Chondrocyte (in vitro differentiated cells): ENCODE results near the gene INPP5A. TPM values are rescaled to one million over a fixed set of nuclear protein-coding genes. Genes with fewer than 3 reads are reported as not detected.
"Not testable (repeated sequence)": the region's sequence is repeated elsewhere in the genome, so short reads cannot be mapped to it uniquely, and the experiment has no call there.

ENCODE experiments used
- DNase-seq: peaks from one replicate; pipeline ENCODE4 v3.0.0; 2021; ENCODE audit warnings: mixed read lengths, low spot score
- H3K27ac Mint-ChIP-seq: one replicate; pipeline ENCODE4 v1.8.0; 2021; ENCODE audit warnings: mild to moderate bottlenecking, moderate library complexity, mixed read lengths; ENCODE audit not compliant: unreplicated experiment
- H3K27me3 Mint-ChIP-seq: 2 replicates; pipeline ENCODE4 v1.8.0; 2021; ENCODE audit warnings: low read depth, mixed read lengths
- H3K36me3 Mint-ChIP-seq: 2 replicates; pipeline ENCODE4 v1.8.0; 2021; ENCODE audit warnings: low read depth, mixed read lengths
- H3K4me1 Mint-ChIP-seq: 2 replicates; pipeline ENCODE4 v1.8.0; 2021; ENCODE audit warnings: low read depth, mild to moderate bottlenecking, mixed read lengths
- H3K4me3 Mint-ChIP-seq: one replicate; pipeline ENCODE4 v1.8.0; 2021; ENCODE audit warnings: mild to moderate bottlenecking, moderate library complexity, mixed read lengths; ENCODE audit not compliant: unreplicated experiment
- H3K9me3 Mint-ChIP-seq: 2 replicates; pipeline ENCODE4 v1.8.0; 2021; ENCODE audit warnings: low read depth, mixed read lengths
- CTCF ChIP-seq: fragments of 200-600 bp; sonication (generic); IDR thresholded peaks from 2 replicates; pipeline ENCODE4 v1.5.0; 2021; ENCODE audit warnings: antibody characterized with exemption, mild to moderate bottlenecking, moderate library complexity
- total RNA-seq: library from RNA; stranded (reverse); gene quantifications from 3 replicates; pipeline ENCODE4 v1.2.1, GENCODE V29; 2021

Gene INPP5A
- total RNA-seq, 1 donor from 2014 or later: 40.6 TPM

DNA sequence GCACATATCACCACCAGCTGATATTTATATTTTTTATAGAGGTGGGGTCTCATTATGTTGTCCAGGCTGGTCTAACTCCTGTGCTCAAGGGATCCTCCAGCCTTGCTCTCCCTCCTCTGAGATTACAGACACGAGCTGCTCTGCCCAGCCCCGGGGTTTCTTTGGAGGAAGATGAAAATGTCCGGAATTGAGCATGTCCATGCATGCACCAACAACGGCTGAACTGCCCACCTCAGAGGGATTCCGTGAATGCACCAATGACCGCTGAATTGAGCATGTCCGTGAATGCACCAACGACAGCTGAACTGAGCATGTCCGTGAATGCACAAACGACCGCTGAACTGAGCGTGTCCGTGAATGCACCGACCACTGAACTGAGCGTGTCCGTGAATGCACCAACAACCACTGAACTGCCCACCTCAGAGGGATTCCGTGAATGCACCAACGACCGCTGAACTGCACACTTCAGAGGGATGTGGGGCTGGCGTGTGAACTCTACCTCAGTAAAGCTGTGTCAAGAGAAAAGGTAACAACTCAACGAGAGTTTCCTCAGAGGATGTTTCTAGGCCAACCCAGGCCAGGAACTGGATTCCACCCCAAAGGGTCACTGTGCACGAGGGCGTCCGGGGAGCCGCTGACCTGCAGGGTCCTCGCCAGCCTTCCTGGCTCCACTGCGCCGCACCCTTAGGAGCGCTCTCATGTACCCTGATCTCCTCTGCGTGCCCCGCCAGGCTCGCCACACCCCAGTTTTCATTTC is 34.9 kb upstream of the INPP5A start:
- Mint-ChIP-seq H3K27me3 (peaks cover 26% of the 10 kb centered on the region), H3K4me1 (peaks cover 6% of the 10 kb centered on the region), H3K9me3 (no peaks in the 10 kb centered on the region), H3K36me3 (no peaks in the 10 kb centered on the region), H3K4me3 (no peak overlapping the region), H3K27ac (no peak overlapping the region)
- TF ChIP-seq CTCF: no peak
- peak; percentile 57 for DNase-seq

DNA sequence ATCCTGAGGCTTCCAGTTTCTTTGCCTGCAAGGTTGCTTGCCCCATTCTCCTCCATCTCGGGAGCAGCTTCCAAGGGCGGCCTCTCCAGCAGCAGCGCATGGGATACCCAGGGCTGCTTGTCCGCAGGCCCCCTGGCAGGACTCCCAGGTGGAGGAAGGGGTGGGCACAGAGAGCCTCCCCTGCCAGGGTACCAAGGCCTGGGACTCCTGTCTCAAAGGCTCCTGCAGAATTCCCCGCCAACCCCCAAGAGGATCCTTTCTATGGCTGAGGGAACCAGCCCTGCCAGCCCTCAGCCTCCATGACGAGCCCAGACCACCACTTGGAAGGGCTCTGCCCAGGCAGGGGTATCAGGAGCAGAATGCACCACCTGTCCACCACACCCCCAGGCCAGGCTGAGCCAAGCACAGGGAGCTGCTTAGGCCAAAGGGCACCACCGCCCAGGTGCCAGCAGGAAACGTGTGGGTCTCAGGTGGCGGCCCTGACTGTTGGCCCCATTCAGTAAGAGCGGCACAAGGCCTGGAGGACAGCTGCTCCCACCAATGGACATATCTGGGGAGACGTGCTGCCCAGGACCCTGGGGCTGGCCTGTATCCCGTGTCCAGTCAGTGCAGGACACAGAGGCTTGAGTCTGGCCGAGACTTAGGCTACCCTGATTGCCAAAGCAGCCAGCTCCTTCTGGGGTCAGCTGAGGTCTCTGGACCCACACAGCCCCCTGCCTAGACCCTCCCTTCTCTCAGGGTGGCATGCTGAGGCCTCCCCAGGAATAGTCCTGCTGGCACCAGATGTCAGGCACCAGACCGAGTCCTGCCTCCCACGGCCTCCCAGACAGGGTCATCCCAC is 33.8 kb upstream of the INPP5A start:
- H3K9me3 Mint-ChIP-seq: no peaks in the 10 kb centered on the region
- TF ChIP-seq CTCF: no peak
- H3K27me3 Mint-ChIP-seq: peaks cover 22% of the 10 kb centered on the region
- no peaks in the 10 kb centered on the region for H3K36me3 Mint-ChIP-seq
- no peak overlapping the region for H3K27ac Mint-ChIP-seq
- H3K4me1 Mint-ChIP-seq: peaks cover 9% of the 10 kb centered on the region
- peak; percentile 78 for DNase-seq
- H3K4me3 Mint-ChIP-seq: no peak overlapping the region

- no peaks in the 10 kb centered on the region for H3K36me3 Mint-ChIP-seq
- peaks cover 21% of the 10 kb centered on the region for H3K27me3 Mint-ChIP-seq
- H3K9me3 Mint-ChIP-seq: no peaks in the 10 kb centered on the region
- peaks cover 9% of the 10 kb centered on the region for H3K4me1 Mint-ChIP-seq
- TF ChIP-seq CTCF: no peak
- no peak overlapping the region for H3K4me3 Mint-ChIP-seq
- no peak overlapping the region for H3K27ac Mint-ChIP-seq
- peak; percentile 75 for DNase-seq
Measured at GRCh38 chr10:132504501-132505272, 32.9 kb upstream of the INPP5A start.

GRCh38 chr10:132505546-132505945 is 32.0 kb upstream of the INPP5A start:
- not testable (repeated sequence) for H3K36me3 Mint-ChIP-seq, H3K4me3 Mint-ChIP-seq, DNase-seq, H3K4me1 Mint-ChIP-seq, H3K27ac Mint-ChIP-seq, H3K9me3 Mint-ChIP-seq
- H3K27me3 Mint-ChIP-seq: peaks cover 19% of the 10 kb centered on the region

- Mint-ChIP-seq H3K4me1 (peaks cover 9% of the 10 kb centered on the region), H3K4me3 (no peak overlapping the region), H3K9me3 (no peaks in the 10 kb centered on the region), H3K27ac (no peak overlapping the region), H3K27me3 (peaks cover 24% of the 10 kb centered on the region), H3K36me3 (no peaks in the 10 kb centered on the region)
- peak; percentile 82 for DNase-seq
- TF ChIP-seq CTCF: no peak
Measured at GRCh38 chr10:132506711-132507408, 30.7 kb upstream of the INPP5A start.
